Loucy (cell line): ENCODE results near the gene TFEB.

Experiments used
- CTCF ChIP-seq: fragments of 200-600 bp; sonication (generic); conservative IDR thresholded peaks from 2 replicates; pipeline ENCODE4 v1.5.1; 2014; ENCODE audit warnings: mild to moderate bottlenecking, antibody characterized with exemption, low read length
- EZH2phosphoT487 ChIP-seq: fragments of 200-600 bp; IDR thresholded peaks from 2 replicates; pipeline ENCODE4 v1.6.1; 2018; ENCODE audit warnings: antibody characterized with exemption, mild to moderate bottlenecking, moderate library complexity, borderline replicate concordance

- no peak for TF ChIP-seq CTCF
- TF ChIP-seq EZH2phosphoT487: no peak
Measured at GRCh38 chr6:41663568-41663967, 71.8 kb downstream of the TFEB start.
